MM.1S (cell line): ENCODE results near the gene MICALL1.

Source experiments
- DNase-seq: peaks from one replicate; pipeline ENCODE4 v3.0.0-alpha.2; 2015
- H2AFZ ChIP-seq: fragments of 300-600 bp; sonication (generic); 2 replicates; pipeline ENCODE4 v1.6.0; 2016; ENCODE audit warnings: antibody characterized with exemption, low read length
- H3F3A ChIP-seq: fragments of 300-600 bp; sonication (generic); 2 replicates; pipeline ENCODE4 v1.6.1; 2016; ENCODE audit warnings: mild to moderate bottlenecking, antibody characterized with exemption, low read length, moderate library complexity, mixed read lengths; ENCODE audit not compliant: insufficient read depth
- H3K27ac ChIP-seq: fragments of 300-600 bp; sonication (generic); 2 replicates; pipeline ENCODE4 v1.5.1; 2016; ENCODE audit warnings: mild to moderate bottlenecking, low read length
- H3K27me3 ChIP-seq: fragments of 300-600 bp; sonication (generic); replicated peaks from 2 replicates; pipeline ENCODE4 v1.6.0; 2016; ENCODE audit warnings: low read length; ENCODE audit not compliant: insufficient read depth
- H3K36me3 ChIP-seq: fragments of 300-600 bp; sonication (generic); replicated peaks from 2 replicates; pipeline ENCODE4 v1.6.1; 2016; ENCODE audit warnings: mild to moderate bottlenecking, low read length, mixed read lengths; ENCODE audit not compliant: insufficient read depth
- H3K4me1 ChIP-seq: fragments of 300-600 bp; sonication (generic); 2 replicates; pipeline ENCODE4 v1.6.1; 2016; ENCODE audit warnings: low read length, mixed read lengths
- H3K4me2 ChIP-seq: fragments of 300-600 bp; sonication (generic); 2 replicates; pipeline ENCODE4 v1.6.0; 2016; ENCODE audit warnings: low read depth, low read length
- H3K4me3 ChIP-seq: fragments of 300-600 bp; sonication (generic); 2 replicates; pipeline ENCODE4 v1.5.1; 2016; ENCODE audit warnings: low read length, mixed read lengths
- H3K79me2 ChIP-seq: fragments of 300-600 bp; sonication (generic); 2 replicates; pipeline ENCODE4 v1.6.1; 2016; ENCODE audit warnings: mixed run types, low read length, mixed read lengths
- H3K9ac ChIP-seq: fragments of 300-600 bp; sonication (generic); 2 replicates; pipeline ENCODE4 v1.6.1; 2016; ENCODE audit warnings: low read length, mixed read lengths
- H3K9me2 ChIP-seq: fragments of 300-600 bp; sonication (generic); replicated peaks from 2 replicates; pipeline ENCODE4 v1.6.1; 2016; ENCODE audit warnings: mild to moderate bottlenecking, low read length, mixed read lengths; ENCODE audit not compliant: insufficient read depth
- H3K9me3 ChIP-seq: fragments of 300-600 bp; sonication (generic); replicated peaks from 2 replicates; pipeline ENCODE4 v1.6.1; 2016; ENCODE audit warnings: mild to moderate bottlenecking, low read length, mixed read lengths; ENCODE audit not compliant: insufficient read depth
- H4K20me1 ChIP-seq: fragments of 300-600 bp; sonication (generic); 2 replicates; pipeline ENCODE4 v1.6.1; 2016; ENCODE audit warnings: mild to moderate bottlenecking, low read length, moderate library complexity, mixed read lengths; ENCODE audit not compliant: insufficient read depth
- EZH2 ChIP-seq: fragments of 300-600 bp; sonication (generic); optimal IDR thresholded peaks from 2 replicates; pipeline ENCODE3; 2017; ENCODE audit warnings: low read depth, mild to moderate bottlenecking, antibody characterized with exemption, low read length, mixed read lengths
- EZH2phosphoT487 ChIP-seq: fragments of 300-600 bp; sonication (generic); IDR thresholded peaks from 2 replicates; pipeline ENCODE4 v1.6.1; 2018; ENCODE audit warnings: antibody characterized with exemption, low read length
- TF ChIP-seq, protein P1 (sequence below): fragments of 300-600 bp; sonication (generic); IDR thresholded peaks from 2 replicates; pipeline ENCODE4 v1.5.1; 2016; ENCODE audit warnings: antibody characterized with exemption, low read length, mixed read lengths

Gene MICALL1

GRCh38 chr22:37961062-37961461, 55.0 kb downstream of the MICALL1 start:
- Histone ChIP-seq H3K4me3 (no peak overlapping the region), H3K27ac (no peak overlapping the region), H3K27me3 (no peaks in the 10 kb centered on the region), H3K9me2 (no peaks in the 10 kb centered on the region), H3F3A (no peaks in the 10 kb centered on the region; the same call in 1 of the 2 replicates), H3K4me1 (0 out of 2 replicates have a peak, but pooled peaks cover 3% of the 10 kb centered on the region), H3K9me3 (no peaks in the 10 kb centered on the region), H3K9ac (no peak overlapping the region), H3K36me3 (peaks cover 9% of the 10 kb centered on the region), H3K79me2 (peaks cover 26% of the 10 kb centered on the region), H4K20me1 (no peaks in the 10 kb centered on the region), H2AFZ (no peak overlapping the region), H3K4me2 (no peak overlapping the region)
- TF ChIP-seq, protein P1, sequence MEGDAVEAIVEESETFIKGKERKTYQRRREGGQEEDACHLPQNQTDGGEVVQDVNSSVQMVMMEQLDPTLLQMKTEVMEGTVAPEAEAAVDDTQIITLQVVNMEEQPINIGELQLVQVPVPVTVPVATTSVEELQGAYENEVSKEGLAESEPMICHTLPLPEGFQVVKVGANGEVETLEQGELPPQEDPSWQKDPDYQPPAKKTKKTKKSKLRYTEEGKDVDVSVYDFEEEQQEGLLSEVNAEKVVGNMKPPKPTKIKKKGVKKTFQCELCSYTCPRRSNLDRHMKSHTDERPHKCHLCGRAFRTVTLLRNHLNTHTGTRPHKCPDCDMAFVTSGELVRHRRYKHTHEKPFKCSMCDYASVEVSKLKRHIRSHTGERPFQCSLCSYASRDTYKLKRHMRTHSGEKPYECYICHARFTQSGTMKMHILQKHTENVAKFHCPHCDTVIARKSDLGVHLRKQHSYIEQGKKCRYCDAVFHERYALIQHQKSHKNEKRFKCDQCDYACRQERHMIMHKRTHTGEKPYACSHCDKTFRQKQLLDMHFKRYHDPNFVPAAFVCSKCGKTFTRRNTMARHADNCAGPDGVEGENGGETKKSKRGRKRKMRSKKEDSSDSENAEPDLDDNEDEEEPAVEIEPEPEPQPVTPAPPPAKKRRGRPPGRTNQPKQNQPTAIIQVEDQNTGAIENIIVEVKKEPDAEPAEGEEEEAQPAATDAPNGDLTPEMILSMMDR = no peak
- TF ChIP-seq EZH2phosphoT487 = no peak
- no peak for DNase-seq

DNA sequence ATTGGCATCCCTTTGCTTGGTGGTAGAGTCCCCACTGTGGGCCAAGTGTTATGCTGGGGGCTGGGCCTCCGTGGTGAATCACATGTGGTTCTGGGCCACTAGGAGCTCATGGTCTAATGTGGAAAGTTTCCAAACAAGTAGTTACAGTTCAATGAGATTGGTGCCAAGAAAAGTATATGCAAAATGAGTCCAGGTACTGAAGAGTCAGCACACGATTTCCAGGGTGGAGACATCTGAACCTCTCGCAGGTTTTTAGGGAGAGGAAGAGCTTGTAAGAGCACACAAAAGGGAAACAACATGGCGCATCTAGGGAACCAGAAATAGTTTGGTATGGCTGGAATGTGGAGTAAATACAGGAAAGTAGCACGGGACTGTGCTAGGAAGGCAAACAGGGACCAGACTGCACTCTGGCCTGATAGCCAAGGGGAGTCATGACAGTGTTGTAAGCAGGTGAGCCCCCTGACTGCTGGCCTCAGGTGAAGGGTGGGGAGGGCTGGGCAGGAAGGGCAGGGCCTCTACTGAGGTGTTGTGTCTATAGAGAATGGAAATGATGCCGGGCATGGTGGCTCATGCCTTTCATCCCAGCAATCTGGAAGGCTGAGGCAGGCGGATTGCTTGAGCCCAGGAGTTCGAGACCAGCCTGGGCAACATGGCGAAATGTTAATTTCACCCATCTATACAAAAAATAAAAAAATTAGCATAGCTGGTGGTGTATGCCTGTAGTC, 60.0 kb downstream of the MICALL1 start:
- TF ChIP-seq, protein P1 = no peak
- TF ChIP-seq EZH2phosphoT487 (no peak), EZH2 (no peak)
- no peaks in the 10 kb centered on the region for H3K9me3 ChIP-seq
- H3F3A ChIP-seq = no peaks in the 10 kb centered on the region; the same call in 1 of the 2 replicates
- no peak overlapping the region for H3K4me2 ChIP-seq
- 0 out of 2 replicates have a peak, but pooled peaks cover 3% of the 10 kb centered on the region for H3K4me1 ChIP-seq
- no peaks in the 10 kb centered on the region for H3K27me3 ChIP-seq
- H3K27ac ChIP-seq = no peak overlapping the region
- no peak overlapping the region for H3K4me3 ChIP-seq
- no peak for DNase-seq
- H4K20me1 ChIP-seq = no peaks in the 10 kb centered on the region
- H3K9ac ChIP-seq = no peak overlapping the region
- H3K36me3 ChIP-seq = peaks cover 2% of the 10 kb centered on the region; the same call in 1 of the 2 replicates
- peaks cover 9% of the 10 kb centered on the region for H3K79me2 ChIP-seq
- H2AFZ ChIP-seq = no peak overlapping the region
- no peaks in the 10 kb centered on the region for H3K9me2 ChIP-seq

GRCh38 chr22:37967147-37967546, 61.0 kb downstream of the MICALL1 start:
- TF ChIP-seq EZH2phosphoT487 = no peak
- no peak for TF ChIP-seq EZH2
- TF ChIP-seq, protein P1 = no peak
- Histone ChIP-seq H3K9ac (no peak overlapping the region), H3F3A (no peaks in the 10 kb centered on the region; the same call in 1 of the 2 replicates), H3K79me2 (peaks cover 8% of the 10 kb centered on the region), H3K4me2 (no peak overlapping the region), H4K20me1 (no peaks in the 10 kb centered on the region), H3K9me2 (no peaks in the 10 kb centered on the region), H3K9me3 (no peaks in the 10 kb centered on the region), H3K4me1 (0 out of 2 replicates have a peak, but pooled peaks cover 3% of the 10 kb centered on the region), H3K27ac (no peak overlapping the region), H3K36me3 (no peaks in the 10 kb centered on the region; the same call in 1 of the 2 replicates), H3K27me3 (no peaks in the 10 kb centered on the region), H2AFZ (no peak overlapping the region), H3K4me3 (no peak overlapping the region)
- DNase-seq = no peak
